SKM-1 treated with dmso at 0.1 percent for 144 hours (cell line): Measurements from ENCODE around the gene CTSW.

Experiments
- DNase-seq: peaks from one replicate; lab custom pipeline; 2025; ENCODE audit not compliant: unreplicated experiment; lab: John Stamatoyannopoulos, UW

The CTSW gene

DNA sequence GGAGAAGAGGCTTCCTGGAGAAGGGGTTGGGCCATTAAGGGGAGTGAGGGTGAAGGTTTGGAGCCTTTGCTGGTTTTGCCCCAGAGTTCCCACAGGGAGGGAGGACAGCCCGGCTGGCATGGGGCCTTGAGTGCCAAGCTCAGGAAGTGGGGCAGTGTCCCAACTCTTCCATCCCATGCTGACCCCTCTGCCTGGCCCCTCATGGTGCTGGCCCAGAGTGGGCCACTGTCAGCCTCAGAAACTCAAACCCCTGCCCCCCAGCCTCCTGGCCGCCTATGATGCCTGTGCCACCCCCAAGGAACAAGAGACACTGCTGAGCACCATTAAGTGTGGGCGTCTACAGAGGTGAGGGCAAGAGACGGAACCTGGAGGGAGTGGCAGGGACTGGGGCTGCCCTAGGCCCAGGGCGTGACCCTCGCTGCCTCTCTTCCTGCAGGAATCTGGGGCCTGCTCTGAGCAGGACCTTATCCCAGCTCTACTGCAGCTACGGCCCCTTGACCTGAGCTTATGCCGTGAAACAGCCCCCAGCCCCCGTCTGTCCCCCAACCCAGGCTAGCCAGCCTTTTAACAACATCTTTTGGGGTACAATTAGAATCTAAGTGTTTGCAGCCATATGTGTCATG lies 14.0 kb upstream of the CTSW start:
- DNase-seq, result no peak

GRCh38 chr11:65866509-65867283 lies 12.9 kb upstream of the CTSW start:
- DNase-seq, result no peak

DNA sequence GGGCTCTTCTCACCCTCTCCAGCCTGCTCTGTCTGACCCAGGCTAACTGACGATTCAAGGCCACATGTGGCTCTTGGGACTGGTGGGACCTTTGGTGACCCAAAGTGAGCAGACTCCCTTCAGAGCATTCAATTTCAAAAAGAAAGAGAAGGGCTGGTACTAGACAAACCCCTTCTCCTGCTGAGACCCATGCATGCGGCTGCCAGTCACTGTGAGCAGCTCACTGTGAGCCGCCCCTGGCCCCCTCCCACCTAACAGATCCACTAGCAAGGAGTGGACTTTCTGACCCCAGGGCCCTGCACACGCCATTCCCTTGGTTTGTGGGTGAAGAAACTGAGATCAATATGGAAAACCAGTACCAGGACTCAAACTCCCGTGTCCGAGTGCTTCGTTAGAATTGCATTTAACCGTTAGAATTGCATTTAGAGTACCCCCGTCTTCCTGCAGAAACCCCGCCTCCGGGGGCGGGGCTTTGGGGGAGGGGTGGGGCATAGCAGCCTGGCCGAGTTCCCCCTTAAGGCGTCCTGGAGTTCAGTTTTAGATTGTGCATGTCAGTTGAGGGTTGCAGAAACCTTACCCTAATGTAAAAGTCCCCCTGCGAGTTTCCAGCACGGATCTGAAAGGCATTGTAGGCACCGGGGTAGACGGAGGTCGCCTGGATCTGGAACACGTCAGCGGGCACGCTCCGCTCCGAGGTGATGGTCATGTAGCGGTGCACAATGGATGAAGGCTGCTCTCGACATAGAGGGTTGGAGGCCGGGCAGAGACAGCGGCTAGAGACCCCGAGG lies 12.2 kb upstream of the CTSW start:
- no peak for DNase-seq

DNA sequence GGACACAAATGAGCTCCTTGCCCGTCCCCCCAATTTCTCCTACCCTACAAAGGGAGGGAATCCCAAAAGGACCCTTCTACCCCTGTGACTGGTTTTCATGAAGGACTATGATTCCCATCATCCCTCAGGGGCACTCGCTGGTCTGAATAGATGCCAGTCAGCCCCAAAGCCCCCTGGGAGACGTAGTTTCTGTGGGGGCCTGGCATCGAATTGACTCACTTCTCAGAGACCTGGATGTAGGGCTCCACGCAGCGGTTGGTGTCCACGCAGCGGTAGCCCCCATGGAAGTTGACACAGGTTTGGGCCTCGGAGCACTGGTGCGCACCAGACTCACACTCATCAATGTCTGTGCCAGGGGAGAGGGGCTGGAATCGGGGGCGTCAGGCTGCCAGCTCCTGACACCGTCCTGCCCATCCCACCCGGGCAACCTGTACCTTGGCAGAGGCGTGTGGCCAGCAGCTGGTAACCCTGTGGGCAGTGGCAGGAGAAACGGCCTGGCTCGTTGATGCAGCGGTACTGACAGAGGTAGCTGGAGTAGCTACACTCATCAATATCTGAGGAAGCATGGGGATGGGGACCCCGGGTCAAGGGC lies 11.5 kb upstream of the CTSW start:
- no peak for DNase-seq

GRCh38 chr11:65868907-65869306 lies 10.7 kb upstream of the CTSW start:
- no peak for DNase-seq

- no peak for DNase-seq
Observed at GRCh38 chr11:65869643-65870306, 9.9 kb upstream of the CTSW start.

GRCh38 chr11:65870307-65870658 lies 9.4 kb upstream of the CTSW start:
- DNase-seq, result no peak

GRCh38 chr11:65870706-65871681 lies 8.6 kb upstream of the CTSW start:
- DNase-seq, result no peak

DNA sequence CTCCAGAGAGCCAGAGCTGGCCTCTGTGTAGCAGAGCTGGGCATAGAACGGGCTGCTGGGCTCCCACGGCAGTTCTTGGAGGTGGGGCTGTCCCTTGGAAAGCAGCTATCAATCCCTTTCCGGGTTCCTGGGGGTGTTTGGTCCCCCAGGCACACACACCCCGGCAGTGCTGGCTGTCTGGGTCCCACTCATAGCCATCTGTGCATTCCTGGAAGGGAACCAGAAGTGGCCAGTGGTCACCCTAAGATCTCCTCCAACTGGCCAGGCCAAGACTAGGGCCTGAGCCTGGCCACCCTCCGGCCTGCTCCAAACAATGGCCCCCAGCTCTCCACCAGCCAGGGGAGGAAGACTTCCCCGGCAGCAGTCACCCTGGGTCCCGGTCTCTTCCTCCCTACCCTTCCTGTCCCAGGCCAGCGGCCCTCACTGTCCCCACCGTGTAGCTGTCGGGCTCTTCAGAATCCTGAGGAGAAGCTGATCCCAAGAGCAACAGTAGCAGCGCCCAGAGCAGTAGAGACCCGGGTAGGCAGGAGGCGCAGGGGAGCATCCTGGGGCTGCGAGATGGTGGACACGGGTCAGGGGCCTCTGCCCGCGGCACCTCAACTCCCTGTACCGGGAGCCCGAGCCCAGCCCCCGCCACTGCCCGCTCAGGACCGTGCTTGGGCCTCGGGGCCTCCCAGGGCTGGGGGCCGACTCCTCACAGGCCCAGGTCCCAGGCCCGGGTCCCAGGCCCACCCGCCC lies 7.7 kb upstream of the CTSW start:
- DNase-seq, result no peak

GRCh38 chr11:65872586-65873317 lies 6.9 kb upstream of the CTSW start, which contains the start of gene EFEMP2:
EFEMP2 (minus strand) TSS chr11:65872800; CDS start chr11:65872354, 446 bp downstream.
- no peak for DNase-seq

GRCh38 chr11:65873318-65874156 lies 6.1 kb upstream of the CTSW start:
- DNase-seq, result peak; percentile 83

DNA sequence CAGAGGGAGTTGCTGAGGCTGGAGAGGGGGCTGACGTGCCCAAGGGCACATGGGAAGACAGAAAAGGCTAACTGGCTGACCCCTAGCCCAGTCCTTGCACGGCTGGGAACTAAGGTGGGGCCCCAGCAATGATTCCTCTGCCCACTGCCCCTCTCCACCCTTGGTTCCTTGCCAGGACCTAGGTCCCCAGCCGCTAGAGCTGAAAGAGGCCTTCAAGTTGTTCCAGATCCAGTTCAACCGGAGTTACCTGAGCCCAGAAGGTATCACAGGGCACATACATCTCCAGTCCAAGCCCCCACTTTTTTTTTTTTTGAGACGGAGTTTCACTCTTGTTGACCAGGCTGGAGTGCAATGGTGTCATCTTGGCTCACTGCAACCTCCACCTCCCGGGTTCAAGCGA lies 390 bp downstream of the CTSW start:
- DNase-seq, result no peak

DNA sequence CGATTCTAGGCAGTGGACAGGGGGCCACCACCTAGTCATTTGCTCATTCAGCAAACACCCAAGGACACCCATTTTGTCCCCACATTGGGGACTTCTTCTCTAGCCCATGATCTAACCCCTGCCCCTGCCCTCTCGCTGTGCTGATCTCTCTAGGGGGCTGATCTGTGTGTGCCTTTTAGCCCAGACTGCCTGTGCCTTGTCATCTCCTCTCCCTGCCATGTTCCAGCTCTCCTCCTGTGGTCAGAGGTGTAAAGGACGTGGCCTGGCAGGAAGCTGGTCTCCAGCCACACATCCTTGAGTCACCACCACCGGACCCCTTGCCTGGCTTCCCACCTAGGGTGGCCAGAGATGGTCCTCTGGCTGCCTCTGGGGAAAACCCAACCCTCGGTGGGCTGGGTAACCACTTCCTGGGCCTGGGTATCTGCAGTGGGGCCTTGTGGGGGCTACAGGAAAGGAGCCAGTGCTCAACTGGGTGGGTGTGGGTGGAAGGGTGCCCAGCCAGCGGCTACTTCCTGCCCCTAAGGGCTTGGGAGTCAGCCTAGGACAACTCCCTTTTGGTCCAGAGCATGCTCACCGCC lies 1.3 kb downstream of the CTSW start:
- DNase-seq, result no peak

GRCh38 chr11:65882120-65883057 lies 2.8 kb downstream of the CTSW start:
- no peak for DNase-seq

GRCh38 chr11:65883058-65883761 lies 3.6 kb downstream of the CTSW start:
- no peak for DNase-seq
